Endothelial cell of coronary artery (primary cell): ENCODE data around the gene MYO7B. TPM values are rescaled to one million over a fixed set of nuclear protein-coding genes. Genes with fewer than 3 reads are reported as not detected.

Source experiments
- total RNA-seq: library from RNA; depleted of rRNA; stranded (reverse); fragments of >200 nt; gene quantifications from 2 replicates; pipeline ENCODE4 v1.2.3, GENCODE V29; 2014

MYO7B gene
- 0.09 and 0.47 TPM in 2 replicates for total RNA-seq

DNA sequence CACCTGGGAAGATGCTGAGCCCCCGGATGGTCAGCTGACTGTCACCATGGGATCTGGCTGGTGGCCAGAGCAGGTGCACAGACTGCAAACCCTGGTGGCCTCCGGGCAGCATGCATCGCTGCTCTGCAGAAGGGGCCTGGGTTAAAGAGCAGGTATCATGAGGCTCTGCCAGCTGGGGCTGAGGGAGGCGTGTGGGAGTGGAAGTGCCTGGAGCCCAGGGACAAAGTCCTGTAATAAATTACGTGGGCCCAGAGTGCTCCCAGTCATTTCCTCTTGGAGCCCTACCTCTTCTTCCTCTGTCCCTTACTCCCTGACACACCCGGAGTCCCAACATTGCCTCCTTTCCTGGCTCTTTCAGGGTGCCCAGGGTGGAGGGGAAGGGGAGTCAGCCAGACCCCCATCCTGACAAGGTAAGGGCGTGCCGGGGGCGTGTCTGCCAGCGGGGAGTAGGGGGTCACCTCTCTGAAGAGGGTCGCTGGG lies at the start of gene MYO7B:
TSS of gene MYO7B (plus strand) at position 262 of the 480 bp plus-strand sequence. CDS start 24,040 bp downstream, outside the sequence.

DNA sequence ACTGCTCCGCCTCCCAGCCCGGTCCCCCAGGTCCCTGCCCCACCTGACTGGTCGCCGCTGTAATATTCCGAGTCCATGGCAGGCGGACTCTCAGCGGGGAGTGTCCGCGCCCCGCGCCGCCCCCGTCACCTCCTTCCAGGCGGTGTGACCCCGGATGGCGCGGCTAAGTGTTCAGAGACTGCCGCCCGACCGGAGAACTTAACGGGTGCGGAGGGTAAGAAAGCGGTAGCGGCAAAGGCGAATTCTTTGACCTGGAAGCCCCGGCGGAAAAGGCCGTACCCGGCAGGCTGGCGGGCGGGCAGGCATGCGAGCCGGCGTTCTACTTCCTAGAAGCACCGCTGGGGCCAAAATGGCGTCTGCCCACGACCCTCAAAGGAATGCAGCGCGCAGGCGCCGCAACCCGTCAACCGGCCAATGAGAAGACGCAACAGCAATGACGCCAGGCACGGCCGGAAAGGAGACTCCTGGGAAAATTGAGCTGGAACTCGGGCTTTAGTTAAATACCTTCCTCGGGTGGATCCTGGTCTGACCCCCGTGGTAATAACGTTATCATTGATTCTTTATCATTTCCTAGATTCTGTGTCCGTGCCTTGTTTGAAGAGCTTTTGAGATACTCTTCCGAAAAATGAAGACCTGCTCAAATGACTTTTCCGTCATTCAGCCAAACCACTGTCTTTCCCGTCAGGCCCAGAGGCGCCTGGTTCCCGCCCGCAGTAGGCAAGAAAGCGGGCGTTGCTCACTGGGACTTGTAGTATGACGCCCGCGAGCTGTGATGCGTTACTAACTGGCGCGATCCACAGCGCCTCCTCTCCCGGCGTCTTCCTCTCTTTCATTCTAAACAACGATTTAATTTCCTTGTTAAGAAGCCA lies 9.1 kb upstream of the MYO7B start, which contains the start of gene IWS1:
TSS of gene IWS1 (minus strand) at position 358 of the 869 bp plus-strand sequence. CDS start at position 77, 281 bp downstream.

DNA sequence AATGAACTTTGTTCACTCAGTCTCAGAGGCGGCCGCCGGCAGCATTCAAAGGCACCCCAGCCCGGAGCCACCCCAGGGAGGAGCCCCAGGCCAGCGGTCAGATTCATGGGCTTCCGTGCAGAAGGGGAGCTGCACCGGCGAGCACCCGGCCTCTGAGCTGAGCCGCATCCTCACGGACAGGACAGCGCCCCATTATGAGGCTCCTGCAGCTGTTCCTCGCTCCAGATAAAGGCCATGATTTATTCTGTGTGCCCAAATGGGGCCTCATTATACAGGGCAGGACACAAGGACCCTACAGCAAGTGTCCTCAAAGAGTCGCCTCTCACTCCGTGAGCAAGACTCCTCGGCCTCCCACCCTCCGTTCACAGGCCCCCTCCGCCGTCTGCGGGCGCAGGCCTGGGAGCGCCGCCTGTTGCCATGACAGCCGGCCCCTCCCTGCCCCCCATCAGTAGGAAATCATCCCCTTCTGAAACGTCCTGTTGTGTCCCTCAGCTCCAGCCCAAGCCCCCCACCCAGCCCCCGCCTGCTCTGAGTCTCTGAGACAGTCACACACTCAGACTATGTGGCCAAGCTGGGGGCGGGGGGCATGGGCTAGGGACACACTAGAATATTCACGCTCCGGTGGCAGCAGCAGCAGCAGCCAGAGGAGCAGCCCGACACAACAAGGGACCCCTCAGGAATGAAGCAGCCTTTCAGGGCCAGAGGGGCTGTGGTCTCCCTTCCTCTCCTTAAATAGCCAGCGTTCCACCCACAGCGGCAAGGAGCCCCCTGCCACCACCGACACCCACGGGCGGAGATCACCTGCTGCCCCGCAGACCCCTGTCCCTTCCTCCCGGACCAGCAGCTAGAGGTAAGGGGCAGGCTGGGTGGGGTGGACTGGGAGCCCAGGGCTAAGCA lies 110.2 kb downstream of the MYO7B start, which contains the start of gene GPR17:
TSS of gene GPR17 (plus strand) at position 759 of the 897 bp plus-strand sequence. CDS start 4,583 bp downstream, outside the sequence.

DNA sequence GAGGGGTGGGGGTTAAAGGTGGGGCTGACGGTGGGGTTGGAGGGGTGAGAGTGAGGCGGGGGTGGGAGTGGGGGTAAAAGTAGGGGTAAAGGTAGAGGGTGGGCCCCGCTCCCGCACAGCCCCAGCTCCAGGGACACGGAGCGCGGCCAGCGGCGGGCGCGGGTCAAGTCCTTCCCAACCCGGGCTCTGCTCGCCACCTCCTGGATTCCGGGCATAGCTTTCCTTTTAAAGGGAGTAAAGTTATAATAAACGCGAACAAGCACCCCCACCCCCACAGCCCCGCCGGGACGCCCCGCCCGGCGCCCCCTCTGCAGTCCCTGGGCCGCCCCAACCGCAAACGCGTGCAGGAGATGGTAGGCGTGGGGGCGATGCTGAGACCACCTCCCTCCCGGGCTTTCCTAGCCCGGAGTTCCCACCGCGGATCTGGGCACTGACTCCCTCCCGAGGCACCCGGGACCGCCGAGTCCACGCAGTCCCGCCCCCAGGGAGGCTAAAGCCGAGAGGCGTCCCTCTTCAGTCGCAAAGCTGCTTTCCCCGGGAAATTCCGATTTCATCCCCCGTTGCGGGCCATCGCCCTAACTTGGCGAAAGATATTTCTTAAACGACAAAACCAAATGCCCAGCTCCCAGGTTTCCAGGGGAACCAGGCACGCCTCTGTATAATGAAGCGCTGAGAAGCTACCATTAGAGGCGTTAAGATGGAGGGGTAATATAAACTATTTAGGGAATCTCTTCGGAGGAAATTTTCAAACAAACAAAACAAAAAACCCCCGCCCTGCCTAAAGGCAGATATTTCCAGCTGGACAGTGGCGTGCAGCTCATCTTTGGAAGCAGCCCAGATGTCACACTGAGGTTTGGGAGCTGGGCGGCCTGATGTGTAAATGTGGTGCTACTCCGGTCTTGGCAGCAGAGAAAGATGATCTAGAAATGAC lies 140.1 kb downstream of the MYO7B start, which contains the start of gene LIMS2:
TSS of gene LIMS2 (minus strand) at position 200 of the 931 bp plus-strand sequence. CDS start 506 bp downstream, outside the sequence.

Other genes starting within 250 kb of the MYO7B start
- 30.0 and 37.6 TPM in 2 replicates for gene ERCC3, start 241.5 kb upstream of the MYO7B start, total RNA-seq
- 10.1 and 14.4 TPM in 2 replicates for gene MAP3K2, start 147.7 kb upstream of the MYO7B start, total RNA-seq
- gene PROC, start 117.3 kb upstream of the MYO7B start, total RNA-seq, result not detected in 2 replicates
- 44.4 and 53.7 TPM in 2 replicates for gene IWS1, start 9.2 kb upstream of the MYO7B start, total RNA-seq
- not detected in 2 replicates for gene GPR17, start 110.5 kb downstream of the MYO7B start, total RNA-seq
- gene LIMS2, start 139.8 kb downstream of the MYO7B start, total RNA-seq, result 9.4 and 22.1 TPM in 2 replicates
- gene SFT2D3, start 165.8 kb downstream of the MYO7B start, total RNA-seq, result 2.7 and 2.9 TPM in 2 replicates